Endodermal cell (in vitro differentiated cells): ENCODE measurements around the gene IQGAP2. TPM values are rescaled to one million over a fixed set of nuclear protein-coding genes. Genes with fewer than 3 reads are reported as not detected.

Experiments
- DNase-seq: peaks from one replicate; pipeline ENCODE4 v3.0.0-alpha.2; 2017
- H3K27ac ChIP-seq: 2 replicates; pipeline ENCODE4 v1.5.1; 2013; ENCODE audit warnings: mild to moderate bottlenecking, low read depth, low read length, moderate library complexity
- H3K27me3 ChIP-seq: 2 replicates; pipeline ENCODE4 v1.6.1; 2013; ENCODE audit warnings: mild to moderate bottlenecking, low read length, moderate library complexity; ENCODE audit not compliant: insufficient read depth, control insufficient read depth, poor library complexity, severe bottlenecking
- H3K36me3 ChIP-seq: 2 replicates; pipeline ENCODE4 v1.7.0; 2013; ENCODE audit warnings: mild to moderate bottlenecking, low read length, moderate library complexity; ENCODE audit not compliant: control insufficient read depth, insufficient read depth
- H3K4me1 ChIP-seq: one replicate; pipeline ENCODE4 v1.7.0; 2013; ENCODE audit warnings: low read length; ENCODE audit not compliant: control insufficient read depth, insufficient read depth
- H3K4me3 ChIP-seq: 2 replicates; pipeline ENCODE4 v1.5.1; 2013; ENCODE audit warnings: mild to moderate bottlenecking, low read length, moderate library complexity
- H3K9ac ChIP-seq: 2 replicates; pipeline ENCODE4 v1.6.1; 2013; ENCODE audit warnings: mild to moderate bottlenecking, low read length, moderate library complexity; ENCODE audit not compliant: poor library complexity, severe bottlenecking; ENCODE audit errors: extremely low read depth
- H3K9me3 ChIP-seq: 2 replicates; pipeline ENCODE4 v1.6.1; 2013; ENCODE audit warnings: mild to moderate bottlenecking, low read length, moderate library complexity; ENCODE audit not compliant: control insufficient read depth
- H3K27ac Mint-ChIP-seq: 2 replicates; pipeline ENCODE4 v1.8.0; 2020; ENCODE audit warnings: mixed read lengths
- H3K27me3 Mint-ChIP-seq: 2 replicates; pipeline ENCODE4 v1.8.0; 2021; ENCODE audit warnings: mild to moderate bottlenecking, mixed read lengths; ENCODE audit not compliant: insufficient read depth
- H3K36me3 Mint-ChIP-seq: 2 replicates; pipeline ENCODE4 v1.8.0; 2020; ENCODE audit warnings: low read depth, mixed read lengths
- H3K4me1 Mint-ChIP-seq: 2 replicates; pipeline ENCODE4 v1.8.0; 2020; ENCODE audit warnings: mixed read lengths
- H3K4me3 Mint-ChIP-seq: 2 replicates; pipeline ENCODE4 v1.8.0; 2020; ENCODE audit warnings: mild to moderate bottlenecking, moderate library complexity, mixed read lengths
- H3K9me3 Mint-ChIP-seq: 2 replicates; pipeline ENCODE4 v1.8.0; 2020; ENCODE audit warnings: mild to moderate bottlenecking, mixed read lengths
- CTCF ChIP-seq: fragments of 200-600 bp; sonication (generic); conservative IDR thresholded peaks from 2 replicates; pipeline ENCODE4 v1.5.0; 2021; ENCODE audit warnings: antibody characterized with exemption, mild to moderate bottlenecking
- WGBS, 2 experiments: methylation state at CpG; one replicate each; pipeline versions ENCODE4 v1.1.5 to v1.1.7; 2013; ENCODE audit warnings: missing lambda C conversion rate in 2 of 2, mixed read lengths in 1 of 2; ENCODE audit not compliant: insufficient coverage in 1 of 2, insufficient read length in 1 of 2; 5-methylcytosine and 5-hydroxymethylcytosine counted together
- total RNA-seq, 2 donors: library from RNA; stranded (reverse); fragmentation: NEBNext Ultra II Directional in 1 of 2; extraction: Animal tissue kit (Norgen Biotek cat#: 25700) in 1 of 2; gene quantifications; 2 replicates in 1 of 2; 3 replicates in 1 of 2; pipeline ENCODE4 v1.2.1, GENCODE V29; 2021

IQGAP2 gene
- total RNA-seq, 2 donors from 2014 or later: 8.3 to 19.4 TPM

- peaks cover 5% of the 10 kb centered on the region for H3K4me1 Mint-ChIP-seq
- H3K36me3 Mint-ChIP-seq: no peaks in the 10 kb centered on the region
- Histone ChIP-seq H3K27me3 (no peaks in the 10 kb centered on the region), H3K4me1 (no peaks in the 10 kb centered on the region), H3K4me3 (no peak overlapping the region), H3K9me3 (no peaks in the 10 kb centered on the region), H3K36me3 (no peaks in the 10 kb centered on the region), H3K27ac (no peak overlapping the region), H3K9ac (no peak overlapping the region)
- TF ChIP-seq CTCF: no peak
- no peak overlapping the region for H3K27ac Mint-ChIP-seq
- H3K9me3 Mint-ChIP-seq: no peaks in the 10 kb centered on the region
- no peak overlapping the region for H3K4me3 Mint-ChIP-seq
- DNase-seq: no peak
- H3K27me3 Mint-ChIP-seq: no peaks in the 10 kb centered on the region
- 91% methylated on average over 2 of the region's 2 CpGs; no CpG with 5 or more reads in 1 of the 2 experiments for WGBS, 2 experiments
Measured at GRCh38 chr5:76701298-76701697, 298.2 kb downstream of the IQGAP2 start.

- no peak for TF ChIP-seq CTCF
- H3K4me3 ChIP-seq: no peak overlapping the region
- H3K9me3 ChIP-seq: no peaks in the 10 kb centered on the region
- no peaks in the 10 kb centered on the region for H3K4me1 ChIP-seq
- Mint-ChIP-seq H3K9me3 (no peaks in the 10 kb centered on the region), H3K4me1 (peaks cover 5% of the 10 kb centered on the region), H3K27me3 (no peaks in the 10 kb centered on the region), H3K4me3 (no peak overlapping the region), H3K27ac (no peak overlapping the region), H3K36me3 (no peaks in the 10 kb centered on the region)
- WGBS, 2 experiments: 76% methylated on average over 2 of the region's 2 CpGs; no CpG with 5 or more reads in 1 of the 2 experiments
- H3K36me3 ChIP-seq: no peaks in the 10 kb centered on the region
- H3K27ac ChIP-seq: no peak overlapping the region
- no peaks in the 10 kb centered on the region for H3K27me3 ChIP-seq
- H3K9ac ChIP-seq: no peak overlapping the region
- DNase-seq: no peak
Measured at GRCh38 chr5:76703707-76704106, 300.6 kb downstream of the IQGAP2 start.

GRCh38 chr5:76704131-76704663, 301.1 kb downstream of the IQGAP2 start:
- no peak for DNase-seq
- no peak for TF ChIP-seq CTCF

More at GRCh38 chr5:76704131-76704663, 301.1 kb downstream of the IQGAP2 start:
- H3K4me3 Mint-ChIP-seq: no peak overlapping the region
- Histone ChIP-seq H3K4me1 (no peaks in the 10 kb centered on the region), H3K9me3 (no peaks in the 10 kb centered on the region), H3K36me3 (no peaks in the 10 kb centered on the region), H3K27me3 (no peaks in the 10 kb centered on the region), H3K4me3 (no peak overlapping the region), H3K27ac (no peak overlapping the region), H3K9ac (no peak overlapping the region)
- no peaks in the 10 kb centered on the region for H3K36me3 Mint-ChIP-seq
- H3K9me3 Mint-ChIP-seq: no peaks in the 10 kb centered on the region
- H3K27ac Mint-ChIP-seq: no peak overlapping the region
- peaks cover 5% of the 10 kb centered on the region for H3K4me1 Mint-ChIP-seq
- H3K27me3 Mint-ChIP-seq: no peaks in the 10 kb centered on the region
